GM20431 (cell line): Measurements from ENCODE around the gene RBM19.

ENCODE experiments used
- in situ Hi-C: fragments of 300-500 bp; cut with MseI, MboI; formaldehyde crosslinking; loops from one replicate; pipeline ENCODE4 v1.15.0; 2020; ENCODE audit warnings: low sequenced_read_pairs; ENCODE audit not compliant: unreplicated experiment

Gene RBM19

GRCh38 chr12:113870035-113870434 is 96.1 kb downstream of the RBM19 start:
- in situ Hi-C loops: no loop called here

GRCh38 chr12:113868365-113868764 is 97.8 kb downstream of the RBM19 start:
- in situ Hi-C loops: no loop called here

- in situ Hi-C loops: no loop called here
Measured at GRCh38 chr12:113867258-113867657, 98.9 kb downstream of the RBM19 start.

- in situ Hi-C loops: no loop called here
Measured at GRCh38 chr12:113866496-113866895, 99.6 kb downstream of the RBM19 start.

- in situ Hi-C loops: no loop called here
Measured at GRCh38 chr12:113863455-113863845, 102.7 kb downstream of the RBM19 start.

GRCh38 chr12:113862590-113863454 is 103.3 kb downstream of the RBM19 start:
- in situ Hi-C loops: no loop called here

GRCh38 chr12:113861708-113862312 is 104.3 kb downstream of the RBM19 start:
- in situ Hi-C loops: no loop called here

- in situ Hi-C loops: no loop called here
Measured at GRCh38 chr12:113860950-113861349, 105.2 kb downstream of the RBM19 start.

- in situ Hi-C loops: no loop called here
Measured at GRCh38 chr12:113860059-113860820, 105.9 kb downstream of the RBM19 start.

GRCh38 chr12:113858841-113859386 is 107.2 kb downstream of the RBM19 start:
- in situ Hi-C loops: no loop called here

GRCh38 chr12:113857371-113857770 is 108.8 kb downstream of the RBM19 start:
- in situ Hi-C loops: no loop called here

- in situ Hi-C loops: no loop called here
Measured at GRCh38 chr12:113855998-113856397, 110.1 kb downstream of the RBM19 start.

GRCh38 chr12:113854385-113855142 is 111.6 kb downstream of the RBM19 start:
- in situ Hi-C loops: no loop called here

- in situ Hi-C loops: no loop called here
Measured at GRCh38 chr12:113853491-113853890, 112.6 kb downstream of the RBM19 start.

- in situ Hi-C loops: no loop called here
Measured at GRCh38 chr12:113852695-113853490, 113.2 kb downstream of the RBM19 start.

GRCh38 chr12:113852264-113852663 is 113.9 kb downstream of the RBM19 start:
- in situ Hi-C loops: no loop called here

GRCh38 chr12:113850309-113851056 is 115.6 kb downstream of the RBM19 start:
- in situ Hi-C loops: no loop called here

GRCh38 chr12:113847856-113848255 is 118.3 kb downstream of the RBM19 start:
- in situ Hi-C loops: no loop called here
